GM18505 (cell line): ENCODE measurements around the gene CADM3.

Experiments used
- ATAC-seq: cut with Tn5 transposase; IDR thresholded peaks from one replicate; pipeline ENCODE4 v1.9.1; 2021; ENCODE audit not compliant: unreplicated experiment
- POLR2A ChIP-seq: IDR thresholded peaks from 4 replicates; pipeline ENCODE4 v1.6.1; 2011; ENCODE audit warnings: borderline replicate concordance; ENCODE audit not compliant: insufficient read depth, insufficient read length; ENCODE audit errors: extremely low read depth

The CADM3 gene

DNA sequence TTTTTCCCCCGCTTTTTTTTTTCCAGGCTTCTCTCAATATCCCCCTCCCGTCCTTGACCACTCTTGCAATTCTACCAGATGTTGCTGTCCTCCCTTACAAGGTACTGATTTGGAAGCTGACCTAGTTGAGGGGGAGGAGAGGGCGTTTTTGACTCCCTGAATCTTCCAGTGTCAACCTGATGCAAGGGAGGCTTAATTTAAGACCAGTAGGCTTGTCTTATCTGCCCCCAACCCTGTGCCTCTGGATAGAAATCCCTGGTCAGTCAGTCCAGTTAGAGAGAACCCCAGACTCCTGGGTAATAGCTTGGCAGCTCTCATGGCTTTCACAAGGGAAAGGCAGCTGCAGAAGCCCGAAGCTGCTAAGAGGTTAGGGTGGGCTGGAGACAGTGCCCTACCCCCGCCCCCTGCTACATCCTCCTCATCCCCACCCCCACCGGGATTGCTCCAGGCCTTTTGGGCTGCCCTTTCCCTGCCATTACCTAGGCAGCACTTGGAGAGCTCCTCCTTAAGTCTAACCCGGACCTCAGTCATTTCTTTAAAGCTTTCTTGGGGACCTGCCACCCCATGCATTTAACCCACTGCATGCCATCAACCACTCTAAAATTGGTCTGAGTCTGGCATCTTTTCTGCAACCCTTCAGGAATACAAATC is 36.9 kb downstream of the CADM3 start:
- no peak for TF ChIP-seq POLR2A
- no peak for ATAC-seq

DNA sequence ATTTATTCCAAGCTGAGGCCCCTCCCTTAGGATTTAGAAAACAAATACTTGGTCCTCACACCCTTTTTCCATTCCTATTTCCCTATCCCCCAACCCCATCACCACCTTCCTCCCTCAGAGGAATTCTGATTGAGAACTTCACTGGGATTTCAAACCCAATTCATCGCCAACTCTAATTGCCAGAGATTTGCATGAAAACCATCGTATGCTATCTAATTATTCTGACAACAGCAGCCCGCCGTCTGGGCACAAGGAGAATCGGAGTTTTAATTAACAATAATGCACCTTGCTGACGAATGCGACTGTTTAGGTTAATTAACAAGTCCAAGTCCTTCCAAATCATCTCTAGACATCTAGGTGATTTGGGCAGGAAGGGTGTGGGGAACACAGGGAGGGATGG is 37.6 kb downstream of the CADM3 start:
- no peak for TF ChIP-seq POLR2A
- no peak for ATAC-seq

DNA sequence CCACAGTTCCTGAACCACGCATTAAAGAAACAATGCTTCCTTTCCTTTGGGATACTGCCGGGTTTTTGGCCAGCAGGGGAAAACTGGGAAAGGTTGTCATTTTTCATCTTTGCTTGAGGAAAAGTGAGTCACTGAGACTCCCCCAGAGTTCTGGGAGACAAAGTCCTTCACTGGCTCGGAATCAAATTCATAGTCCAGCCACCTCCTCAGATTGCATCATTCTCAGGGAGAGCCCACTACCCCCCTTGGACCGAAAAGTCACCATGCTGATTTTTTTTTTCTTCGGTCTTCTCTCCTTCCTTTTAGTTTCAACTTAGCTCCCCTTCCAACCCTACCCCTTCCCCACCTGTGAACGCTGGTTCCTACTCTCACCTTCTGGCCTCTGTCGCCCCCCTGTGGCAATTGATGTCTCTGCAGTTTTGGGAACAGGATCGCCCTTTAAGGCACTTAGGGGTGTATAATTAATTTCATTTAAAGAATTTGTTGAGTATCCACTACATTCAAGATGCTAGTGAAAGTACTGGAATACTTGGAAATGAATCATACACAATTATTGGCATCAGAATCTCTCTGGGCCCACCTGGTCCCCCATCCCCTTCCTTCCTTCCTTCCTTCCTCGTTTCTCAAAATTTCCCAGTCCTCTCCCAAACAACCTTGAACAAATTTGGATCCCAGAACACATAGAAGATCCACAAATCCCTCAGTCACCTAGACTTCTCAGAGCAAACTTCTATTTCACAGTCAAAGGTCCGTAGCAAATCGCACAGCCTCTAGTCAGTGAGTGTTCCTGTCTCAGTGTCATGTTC is 40.1 kb downstream of the CADM3 start:
- ATAC-seq: no peak
- TF ChIP-seq POLR2A: no peak

DNA sequence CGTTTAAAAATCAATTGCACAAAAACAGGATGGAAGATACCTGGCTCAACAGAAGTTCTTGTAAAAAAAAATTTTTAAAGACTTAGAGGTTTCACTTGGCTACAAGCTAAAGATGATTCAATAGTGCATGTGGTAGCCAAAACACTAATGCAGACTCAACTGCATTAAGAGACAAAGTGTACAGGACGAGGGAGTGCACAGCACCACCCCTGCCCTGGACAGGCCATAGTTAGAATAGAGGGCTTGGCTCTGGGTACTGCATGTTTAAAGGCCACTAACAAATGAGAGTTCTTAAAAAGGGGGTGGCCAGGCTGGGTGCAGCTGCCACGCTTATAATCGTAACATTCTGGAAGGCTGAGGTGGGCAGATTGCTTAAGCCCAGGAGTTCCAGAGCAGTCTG is 41.2 kb downstream of the CADM3 start:
- ATAC-seq: no peak
- TF ChIP-seq POLR2A: no peak

DNA sequence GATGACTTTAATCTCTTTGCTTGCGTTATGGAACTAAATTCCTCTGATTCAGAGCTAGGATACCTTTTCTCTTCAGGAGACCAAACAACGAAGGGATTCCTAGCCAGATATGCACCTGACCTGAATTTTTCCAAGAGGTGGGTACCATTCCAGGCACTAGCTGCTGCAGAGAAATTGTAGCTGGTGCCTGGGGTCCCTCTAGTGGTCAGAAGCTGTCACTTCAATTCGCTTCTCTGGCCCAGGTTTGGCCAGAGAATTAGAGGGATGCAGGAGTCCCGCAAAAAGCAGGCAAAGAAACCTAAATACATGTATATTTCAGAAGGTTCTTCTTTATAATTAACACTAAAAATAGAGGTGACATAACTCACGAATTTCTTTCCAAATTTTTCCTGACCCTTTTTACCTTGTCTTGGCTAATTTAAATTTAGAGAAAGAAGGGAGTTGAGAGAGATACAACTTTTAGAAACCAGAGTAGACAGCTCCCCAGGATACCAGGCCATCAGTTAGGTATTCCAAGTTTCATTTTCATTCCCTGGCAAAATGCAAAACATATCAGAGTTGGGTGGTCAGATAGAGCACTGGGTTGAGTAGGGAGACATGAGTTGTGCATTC is 42.8 kb downstream of the CADM3 start:
- no peak for TF ChIP-seq POLR2A
- ATAC-seq: no peak

DNA sequence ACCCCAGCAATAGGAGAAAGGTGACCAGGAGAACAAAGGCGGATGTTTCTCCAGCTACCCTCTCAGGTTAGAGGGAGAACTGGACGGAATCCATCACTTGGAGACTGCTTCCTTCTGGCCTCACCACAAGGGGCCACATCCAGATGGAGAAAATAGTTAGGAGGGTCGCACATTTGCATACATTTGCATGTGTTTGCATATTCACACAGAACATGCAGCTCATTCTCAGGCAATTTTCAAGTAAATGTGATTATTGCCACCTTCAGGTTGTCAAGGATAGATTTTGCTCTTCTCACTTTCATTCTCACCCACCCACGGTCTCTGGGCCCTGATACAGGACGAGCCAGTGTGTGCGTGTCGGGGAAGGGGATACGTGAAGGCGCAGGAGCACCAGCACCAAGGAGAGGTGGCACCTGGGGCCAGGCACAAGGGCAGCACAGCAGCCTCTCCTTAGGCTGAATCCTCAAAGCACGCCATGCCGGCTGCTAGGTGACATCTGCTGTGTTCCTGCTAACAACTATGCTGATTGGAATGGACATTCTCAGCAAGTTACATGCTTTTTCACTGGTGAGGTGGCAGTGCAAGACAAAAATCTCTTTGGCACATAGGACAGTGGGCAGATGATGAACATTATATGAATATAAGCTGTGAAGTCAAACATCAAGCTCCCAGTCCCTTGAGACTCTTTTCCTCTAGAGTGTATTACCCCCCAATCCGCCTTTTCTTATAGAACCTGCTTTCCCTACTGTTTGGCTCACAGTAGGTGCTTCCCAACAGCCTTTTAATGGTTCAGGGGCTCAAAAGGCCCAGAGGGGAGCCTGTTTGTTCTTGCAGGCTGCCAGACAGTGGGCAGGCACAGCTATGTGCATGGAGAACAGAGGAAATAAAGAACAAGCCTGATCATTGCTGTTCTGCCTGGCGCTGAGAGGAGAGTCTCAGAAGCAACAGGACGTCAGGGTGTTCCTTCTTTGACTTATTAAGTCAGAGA is 47.5 kb downstream of the CADM3 start:
- TF ChIP-seq POLR2A: no peak

DNA sequence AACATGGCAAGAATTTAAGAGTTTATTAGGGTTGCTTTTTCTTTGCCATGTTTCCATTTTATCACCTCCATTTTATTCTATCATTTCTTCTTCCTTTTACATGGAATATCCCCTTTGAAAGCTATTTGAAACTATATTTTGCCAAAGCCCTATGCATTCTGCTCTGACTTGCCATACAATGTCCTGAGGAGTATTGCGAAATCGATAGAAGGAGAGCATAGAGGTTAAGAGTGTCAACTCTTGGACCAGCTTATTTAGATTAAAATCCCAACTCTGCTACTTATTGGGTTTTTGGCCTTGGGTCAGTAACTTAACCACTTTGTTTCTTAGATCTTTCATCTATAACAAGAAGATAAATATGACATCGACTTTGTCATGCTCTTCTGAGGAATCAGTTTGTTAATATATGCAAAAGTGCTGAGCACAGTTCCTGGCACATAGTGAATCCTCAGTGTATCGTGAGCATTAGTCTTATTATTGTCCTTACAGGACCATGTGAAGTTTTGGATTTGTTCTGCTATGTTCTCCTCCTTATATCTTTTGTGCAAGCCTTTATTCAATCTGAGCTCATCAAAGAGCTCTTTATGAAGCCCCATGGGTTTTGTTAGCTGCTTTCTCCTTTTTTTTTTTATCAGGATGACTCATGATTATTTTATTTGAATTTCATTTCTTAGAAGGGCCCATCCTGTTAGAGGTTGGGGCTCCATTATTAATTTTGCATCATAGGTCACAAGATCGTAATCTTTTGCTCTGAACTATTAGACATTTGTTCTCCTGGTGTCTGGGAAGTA is 50.9 kb downstream of the CADM3 start:
- ATAC-seq: no peak
- TF ChIP-seq POLR2A: no peak

More for the DNA sequence above, 47.5 kb downstream of the CADM3 start:
- ATAC-seq: no peak

DNA sequence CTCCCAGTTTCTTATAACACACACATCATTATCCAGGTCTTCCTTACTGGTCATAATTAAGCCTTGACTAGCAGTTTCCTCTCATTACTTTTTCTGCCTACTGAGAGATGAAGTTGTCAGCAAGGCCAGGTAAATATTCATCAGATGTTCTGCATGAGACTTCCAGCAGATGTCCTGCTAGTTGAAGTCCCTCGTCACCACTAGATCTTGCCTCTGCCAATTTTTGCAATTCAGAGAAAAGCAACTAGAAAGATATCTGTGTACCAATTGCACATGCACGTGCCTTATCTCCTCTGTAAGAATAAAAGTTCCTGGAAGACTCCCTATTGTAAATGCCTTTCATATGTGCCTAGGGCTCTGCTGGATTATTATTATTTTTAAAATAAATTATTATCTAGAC is 51.6 kb downstream of the CADM3 start:
- no peak for ATAC-seq

DNA sequence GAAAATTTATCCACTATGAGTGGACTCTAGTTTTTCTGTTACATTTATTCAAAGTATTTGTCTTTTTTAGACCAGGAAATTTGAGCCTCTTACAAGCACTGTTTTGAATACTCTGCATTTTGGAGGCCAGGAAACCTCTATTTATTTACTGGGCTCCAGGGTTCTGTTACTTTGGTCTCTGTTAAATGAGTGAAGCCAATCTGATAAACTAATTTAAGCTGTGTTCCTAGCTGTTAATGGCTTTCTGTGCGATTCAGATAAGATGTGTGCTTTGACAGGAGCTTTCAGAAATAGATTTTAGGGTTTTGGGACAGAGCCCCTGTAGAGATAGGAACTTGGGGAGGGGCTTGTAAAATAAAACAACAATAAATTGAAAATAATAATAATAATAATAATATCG is 57.1 kb downstream of the CADM3 start:
- ATAC-seq: no peak
- TF ChIP-seq POLR2A: no peak

More for the DNA sequence above, 51.6 kb downstream of the CADM3 start:
- no peak for TF ChIP-seq POLR2A

DNA sequence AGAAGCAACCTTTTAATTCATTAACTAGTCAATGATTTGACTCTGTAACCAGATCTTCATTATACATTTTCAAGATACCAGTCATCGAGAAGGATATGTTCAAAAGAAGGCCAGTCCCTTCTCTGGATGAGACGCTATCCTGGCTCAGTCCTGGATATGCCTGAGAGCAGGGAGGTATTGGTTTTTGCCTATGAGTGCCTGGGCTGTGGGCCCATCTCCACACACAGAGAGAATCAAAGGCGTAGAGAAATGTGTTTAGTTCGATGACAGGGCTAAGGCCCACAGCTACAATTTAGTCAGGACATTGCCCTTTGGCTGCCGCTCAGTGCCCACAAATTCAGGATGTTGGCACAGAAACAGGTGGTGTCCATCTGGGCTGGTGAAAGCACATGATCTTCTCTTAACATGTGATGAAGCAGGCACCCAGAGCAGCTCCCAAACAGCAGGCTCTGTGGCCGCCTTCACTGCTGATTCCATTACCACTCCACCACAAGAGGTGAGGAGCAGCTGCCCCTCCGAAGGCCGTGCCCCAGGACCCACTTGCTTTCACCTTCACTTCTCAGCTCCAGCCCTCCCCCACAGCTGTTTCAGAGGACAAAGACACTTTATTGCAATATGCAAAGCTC is 58.0 kb downstream of the CADM3 start:
- TF ChIP-seq POLR2A: no peak
- ATAC-seq: no peak

DNA sequence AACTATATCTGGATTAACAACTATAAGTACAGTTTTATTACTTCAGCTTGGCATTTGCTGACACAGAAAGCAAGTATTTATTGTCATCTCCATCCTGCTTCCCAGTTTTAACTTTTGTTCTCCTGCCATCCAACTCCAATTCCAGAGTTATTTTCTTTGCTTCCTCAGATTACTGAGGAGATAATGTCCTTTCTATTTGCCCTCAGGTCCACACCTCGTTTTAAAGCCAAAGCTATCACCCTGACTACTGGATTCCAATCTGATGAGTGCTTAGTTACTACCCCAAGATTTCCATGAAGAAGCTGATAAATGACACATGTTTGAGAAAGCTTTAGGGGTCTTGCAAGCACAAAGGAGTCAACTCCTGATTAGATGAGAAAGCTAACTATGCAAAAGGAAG is 58.5 kb downstream of the CADM3 start:
- ATAC-seq: no peak
- TF ChIP-seq POLR2A: no peak
